Loucy (cell line): ENCODE measurements around the gene ACSS3.

ENCODE experiments used
- H2AFZ ChIP-seq: fragments of 200-600 bp; sonication (generic); 2 replicates; pipeline ENCODE4 v1.6.0; 2016; ENCODE audit warnings: antibody characterized with exemption, mild to moderate bottlenecking, low read length, moderate library complexity
- H3F3A ChIP-seq: fragments of 200-600 bp; 2 replicates; pipeline ENCODE4 v1.6.0; 2016; ENCODE audit warnings: antibody characterized with exemption, low read depth, mild to moderate bottlenecking
- H3K27me3 ChIP-seq: fragments of 200-600 bp; sonication (generic); 2 replicates; pipeline ENCODE4 v1.6.1; 2014; ENCODE audit warnings: low read length, mild to moderate bottlenecking; ENCODE audit not compliant: insufficient read depth, poor library complexity, severe bottlenecking
- H3K36me3 ChIP-seq: fragments of 200-600 bp; sonication (generic); 2 replicates; pipeline ENCODE4 v1.6.1; 2016; ENCODE audit warnings: low read length; ENCODE audit not compliant: insufficient read depth
- H3K4me1 ChIP-seq: fragments of 200-600 bp; sonication (generic); 2 replicates; pipeline ENCODE4 v1.5.1; 2014; ENCODE audit warnings: low read length, mild to moderate bottlenecking; ENCODE audit not compliant: insufficient read depth, poor library complexity, severe bottlenecking
- H3K4me2 ChIP-seq: fragments of 200-600 bp; sonication (generic); 2 replicates; pipeline ENCODE4 v1.6.0; 2014; ENCODE audit warnings: antibody characterized with exemption, low read length, low read depth, mild to moderate bottlenecking; ENCODE audit not compliant: poor library complexity, severe bottlenecking
- H3K4me3 ChIP-seq: fragments of 200-600 bp; sonication (generic); 2 replicates; pipeline ENCODE4 v1.5.1; 2014; ENCODE audit warnings: low read length, mild to moderate bottlenecking, mixed read lengths; ENCODE audit not compliant: poor library complexity, severe bottlenecking
- H3K79me2 ChIP-seq: fragments of 200-600 bp; sonication (generic); 2 replicates; pipeline ENCODE4 v1.6.1; 2014; ENCODE audit warnings: low read length; ENCODE audit not compliant: insufficient read depth
- H3K9ac ChIP-seq: fragments of 200-600 bp; sonication (generic); 2 replicates; pipeline ENCODE4 v1.6.0; 2014; ENCODE audit warnings: mild to moderate bottlenecking, low read depth, low read length, moderate library complexity; ENCODE audit not compliant: poor library complexity, severe bottlenecking
- H3K9me2 ChIP-seq: fragments of 200-600 bp; sonication (generic); replicated peaks from 2 replicates; pipeline ENCODE4 v1.6.1; 2016; ENCODE audit warnings: low read depth, low read length, mixed read lengths
- H3K9me3 ChIP-seq: fragments of 200-600 bp; sonication (generic); 2 replicates; pipeline ENCODE4 v1.6.1; 2014; ENCODE audit warnings: mild to moderate bottlenecking, antibody characterized with exemption, low read length, low read depth; ENCODE audit not compliant: insufficient read depth
- H4K20me1 ChIP-seq: fragments of 200-600 bp; sonication (generic); 2 replicates; pipeline ENCODE4 v1.6.0; 2014; ENCODE audit warnings: antibody characterized with exemption, low read length, mild to moderate bottlenecking; ENCODE audit not compliant: insufficient read depth, poor library complexity, severe bottlenecking
- CTCF ChIP-seq: fragments of 200-600 bp; sonication (generic); conservative IDR thresholded peaks from 2 replicates; pipeline ENCODE4 v1.5.1; 2014; ENCODE audit warnings: mild to moderate bottlenecking, antibody characterized with exemption, low read length
- EZH2phosphoT487 ChIP-seq: fragments of 200-600 bp; IDR thresholded peaks from 2 replicates; pipeline ENCODE4 v1.6.1; 2018; ENCODE audit warnings: antibody characterized with exemption, mild to moderate bottlenecking, moderate library complexity, borderline replicate concordance

ACSS3 gene

GRCh38 chr12:81167694-81168093 is 89.8 kb downstream of the ACSS3 start:
- Histone ChIP-seq H3K27me3 (no peaks in the 10 kb centered on the region), H3K9me3 (no peaks in the 10 kb centered on the region), H3K79me2 (no peaks in the 10 kb centered on the region), H3K9ac (no peak overlapping the region), H3K4me2 (no peak overlapping the region), H4K20me1 (no peaks in the 10 kb centered on the region), H3F3A (no peaks in the 10 kb centered on the region), H3K36me3 (no peaks in the 10 kb centered on the region), H3K4me3 (no peak overlapping the region), H2AFZ (no peak overlapping the region), H3K4me1 (no peaks in the 10 kb centered on the region), H3K9me2 (no peaks in the 10 kb centered on the region)
- TF ChIP-seq CTCF (no peak), EZH2phosphoT487 (no peak)

GRCh38 chr12:81168445-81168844 is 90.6 kb downstream of the ACSS3 start:
- Histone ChIP-seq H3K4me2 (no peak overlapping the region), H3K27me3 (no peaks in the 10 kb centered on the region), H3K9me2 (no peaks in the 10 kb centered on the region), H3K4me3 (no peak overlapping the region), H3K9me3 (no peaks in the 10 kb centered on the region), H3F3A (no peaks in the 10 kb centered on the region), H3K36me3 (no peaks in the 10 kb centered on the region), H2AFZ (no peak overlapping the region), H4K20me1 (no peaks in the 10 kb centered on the region), H3K4me1 (no peaks in the 10 kb centered on the region), H3K9ac (no peak overlapping the region), H3K79me2 (no peaks in the 10 kb centered on the region)
- TF ChIP-seq CTCF (no peak), EZH2phosphoT487 (no peak)

GRCh38 chr12:81170072-81170471 is 92.2 kb downstream of the ACSS3 start:
- no peak overlapping the region for H3K4me3 ChIP-seq
- no peaks in the 10 kb centered on the region for H3F3A ChIP-seq
- no peaks in the 10 kb centered on the region for H3K36me3 ChIP-seq
- H3K4me2 ChIP-seq = no peak overlapping the region
- H2AFZ ChIP-seq = no peak overlapping the region
- no peak for TF ChIP-seq EZH2phosphoT487
- TF ChIP-seq CTCF = no peak
- H3K79me2 ChIP-seq = no peaks in the 10 kb centered on the region
- H3K9me3 ChIP-seq = no peaks in the 10 kb centered on the region
- H3K4me1 ChIP-seq = no peaks in the 10 kb centered on the region
- no peak overlapping the region for H3K9ac ChIP-seq
- no peaks in the 10 kb centered on the region for H3K9me2 ChIP-seq
- no peaks in the 10 kb centered on the region for H3K27me3 ChIP-seq
- no peaks in the 10 kb centered on the region for H4K20me1 ChIP-seq
